Astrocyte of the cerebellum (primary cell): Measurements from ENCODE around the gene ZHX3.

ENCODE experiments used
- DNase-seq: peaks from one replicate; pipeline ENCODE4 v3.0.0-alpha.2; 2011; ENCODE audit warnings: low read depth
- H3K4me3 ChIP-seq: 2 replicates; pipeline ENCODE4 v1.5.1; 2011; ENCODE audit warnings: mild to moderate bottlenecking, low read depth, low read length, moderate library complexity
- CTCF ChIP-seq: IDR thresholded peaks from 2 replicates; pipeline ENCODE4 v1.5.1; 2012; ENCODE audit warnings: low read length, low read depth, moderate library complexity, mild to moderate bottlenecking; ENCODE audit errors: missing control alignments
- in situ Hi-C: cut with HindIII; loops from 2 replicates; pipeline ENCODE4 v1.10.0; 2017; ENCODE audit warnings: low sequenced_read_pairs

Gene ZHX3

GRCh38 chr20:41358717-41359116, 41.2 kb upstream of the ZHX3 start:
- no peak for TF ChIP-seq CTCF
- no peak for DNase-seq
- in situ Hi-C loops: no loop called here

GRCh38 chr20:41358230-41358629, 40.7 kb upstream of the ZHX3 start:
- no peak for DNase-seq
- no peak for TF ChIP-seq CTCF
- no peak overlapping the region for H3K4me3 ChIP-seq
- in situ Hi-C loops: no loop called here

More at GRCh38 chr20:41358717-41359116, 41.2 kb upstream of the ZHX3 start:
- H3K4me3 ChIP-seq: no peak overlapping the region

GRCh38 chr20:41357424-41358163, 40.1 kb upstream of the ZHX3 start:
- no peak overlapping the region for H3K4me3 ChIP-seq
- in situ Hi-C loops: no loop called here
- TF ChIP-seq CTCF: no peak
- no peak for DNase-seq

- in situ Hi-C loops: no loop called here
- H3K4me3 ChIP-seq: no peak overlapping the region
- TF ChIP-seq CTCF: no peak
- no peak for DNase-seq
Observed at GRCh38 chr20:41356951-41357350, 39.4 kb upstream of the ZHX3 start.

- in situ Hi-C loops: no loop called here
- H3K4me3 ChIP-seq: no peak overlapping the region
- DNase-seq: no peak
- no peak for TF ChIP-seq CTCF
Observed at GRCh38 chr20:41355598-41356203, 38.2 kb upstream of the ZHX3 start.

- in situ Hi-C loops: no loop called here
- no peak for DNase-seq
- no peak overlapping the region for H3K4me3 ChIP-seq
- no peak for TF ChIP-seq CTCF
Observed at GRCh38 chr20:41355192-41355591, 37.7 kb upstream of the ZHX3 start.
